Measurements from ENCODE around the gene MRPS18A. TPM values are rescaled to one million over a fixed set of nuclear protein-coding genes. Genes with fewer than 3 reads are reported as not detected.

MRPS18A gene
- total and polyA plus RNA-seq, 2 donors from 2014 or later: 36.4 to 103 TPM

- intact Hi-C loops (cut with DNase I): no loop called here
These were observed 46.1 kb upstream of the MRPS18A start for GRCh38 chr6:43733471-43734293.

GRCh38 chr6:43730634-43731033 is 43.0 kb upstream of the MRPS18A start:
- TF ChIP-seq CTCF (IDR thresholded peaks at IDR 0.05; ENCODE audit: borderline replicate concordance, extremely low read depth, insufficient read depth): no peak
- intact Hi-C loops (cut with DNase I): no loop called here
- FAIRE-seq: no peak
- DNase-seq: no peak
- Histone ChIP-seq H3K4me3 (ENCODE audit: low read length in 3 of 3) (no peak overlapping the region), H3K36me3 (ENCODE audit: control insufficient read depth in 2 of 3, insufficient read depth in 3 of 3, low read length in 3 of 3) (no peaks in the 10 kb centered on the region), H3K27me3 (ENCODE audit: control insufficient read depth, insufficient read depth, low read length) (no peaks in the 10 kb centered on the region), H3K9ac (ENCODE audit: low read length in 3 of 3) (no peak overlapping the region), H3K27ac (ENCODE audit: low read depth in 2 of 2, low read length in 2 of 2) (no peak overlapping the region), H3K4me1 (ENCODE audit: control insufficient read depth in 2 of 3, insufficient read depth in 2 of 3, low read depth in 1 of 3, low read length in 3 of 3) (no peaks in the 10 kb centered on the region), H3K9me3 (ENCODE audit: control insufficient read depth in 2 of 3, insufficient read depth in 1 of 3, low read length in 3 of 3) (peaks cover 0 to 5% (median 0%) of the 10 kb centered on the region in 3 donors)

More at GRCh38 chr6:43733471-43734293, 46.1 kb upstream of the MRPS18A start:
- Histone ChIP-seq H3K36me3 (ENCODE audit: control insufficient read depth in 2 of 3, insufficient read depth in 3 of 3, low read length in 3 of 3) (no peaks in the 10 kb centered on the region), H3K4me3 (ENCODE audit: low read length in 3 of 3) (no peak overlapping the region), H3K27me3 (ENCODE audit: control insufficient read depth, insufficient read depth, low read length) (no peaks in the 10 kb centered on the region), H3K27ac (ENCODE audit: low read depth in 2 of 2, low read length in 2 of 2) (no peak overlapping the region), H3K9me3 (ENCODE audit: control insufficient read depth in 2 of 3, insufficient read depth in 1 of 3, low read length in 3 of 3) (peaks cover 0 to 5% (median 0%) of the 10 kb centered on the region in 3 donors), H3K9ac (ENCODE audit: low read length in 3 of 3) (no peak overlapping the region), H3K4me1 (ENCODE audit: control insufficient read depth in 2 of 3, insufficient read depth in 2 of 3, low read depth in 1 of 3, low read length in 3 of 3) (no peaks in the 10 kb centered on the region)
- no peak for TF ChIP-seq CTCF (IDR thresholded peaks at IDR 0.05; ENCODE audit: borderline replicate concordance, extremely low read depth, insufficient read depth)
- no peak for FAIRE-seq
- DNase-seq: peak in 1 of 5 donors; percentile 30

- no peaks in the 10 kb centered on the region for H3K27me3 ChIP-seq (ENCODE audit: control insufficient read depth, insufficient read depth, low read length)
- H3K4me3 ChIP-seq (ENCODE audit: low read length in 3 of 3): no peak overlapping the region
- H3K9ac ChIP-seq (ENCODE audit: low read length in 3 of 3): no peak overlapping the region
- intact Hi-C loops (cut with DNase I): no loop called here
- FAIRE-seq: no peak
- no peaks in the 10 kb centered on the region for H3K4me1 ChIP-seq (ENCODE audit: control insufficient read depth in 2 of 3, insufficient read depth in 2 of 3, low read depth in 1 of 3, low read length in 3 of 3)
- no peaks in the 10 kb centered on the region for H3K36me3 ChIP-seq (ENCODE audit: control insufficient read depth in 2 of 3, insufficient read depth in 3 of 3, low read length in 3 of 3)
- H3K9me3 ChIP-seq (ENCODE audit: control insufficient read depth in 2 of 3, insufficient read depth in 1 of 3, low read length in 3 of 3): peaks cover 0 to 5% (median 0%) of the 10 kb centered on the region in 3 donors
- no peak overlapping the region for H3K27ac ChIP-seq (ENCODE audit: low read depth in 2 of 2, low read length in 2 of 2)
- peak in 1 of 5 donors; percentile 9 for DNase-seq
- no peak for TF ChIP-seq CTCF (IDR thresholded peaks at IDR 0.05; ENCODE audit: borderline replicate concordance, extremely low read depth, insufficient read depth)
These were observed 41.9 kb upstream of the MRPS18A start for GRCh38 chr6:43729537-43729936.

Data from kidney (tissue), 14 donors.